Breast epithelium (tissue), 4 donors: ENCODE data around the gene MICAL3. TPM values are rescaled to one million over a fixed set of nuclear protein-coding genes. Genes with fewer than 3 reads are reported as not detected.

Experiments
- DNase-seq, 2 donors: peaks; one replicate each; pipeline ENCODE4 v3.0.0-alpha.2; 2019; ENCODE audit warnings: low spot score in 2 of 2
- H3K27ac ChIP-seq, 2 donors: fragments of 200-600 bp; sonication (generic) in 1 of 2; one replicate each; pipeline ENCODE4 v1.5.1; 2016 to 2019; ENCODE audit warnings: mild to moderate bottlenecking in 1 of 2
- H3K27me3 ChIP-seq, 2 donors: fragments of 200-600 bp; sonication (generic) in 1 of 2; one replicate each; pipeline versions ENCODE4 v1.5.1 to v1.6.0; 2017 to 2019; ENCODE audit warnings: control low read depth in 1 of 2, mild to moderate bottlenecking in 1 of 2
- H3K36me3 ChIP-seq: fragments of 200-600 bp; one replicate; pipeline ENCODE4 v1.5.1; 2019
- H3K4me1 ChIP-seq, 2 donors: fragments of 200-600 bp; sonication (generic); one replicate each; pipeline ENCODE4 v1.5.1; 2016 to 2019; ENCODE audit warnings: control low read depth in 1 of 2
- H3K4me3 ChIP-seq, 3 donors: fragments of 200-600 bp; sonication (generic); 1 replicate in 2 of 3; 2 replicates in 1 of 3; pipeline ENCODE4 v1.5.1; 2016 to 2019; ENCODE audit warnings: mild to moderate bottlenecking in 3 of 3, moderate library complexity in 2 of 3
- H3K9me3 ChIP-seq, 2 donors: fragments of 200-600 bp; sonication (generic) in 1 of 2; one replicate each; pipeline ENCODE4 v1.5.1; 2016 to 2019; ENCODE audit warnings: control low read depth in 1 of 2
- CTCF ChIP-seq, 3 donors: fragments of 450-650 bp; IDR thresholded peaks; one replicate each; pipeline ENCODE4 v1.5.1; 2016 to 2017; ENCODE audit warnings: antibody characterized with exemption in 3 of 3, mild to moderate bottlenecking in 3 of 3, moderate library complexity in 3 of 3
- POLR2A ChIP-seq: fragments of 450-650 bp; IDR thresholded peaks from one replicate; pipeline ENCODE4 v1.6.1; 2016; ENCODE audit warnings: antibody characterized with exemption, mild to moderate bottlenecking, moderate library complexity
- POLR2AphosphoS5 ChIP-seq, 3 donors: sonication (generic); formaldehyde crosslinking; IDR thresholded peaks; one replicate each; pipeline ENCODE4 v1.6.1; 2017; ENCODE audit warnings: antibody characterized with exemption in 3 of 3
- intact Hi-C: fragments of 100-400 bp; cut with DNase I; formaldehyde crosslinking; loops from one replicate; pipeline ENCODE4 v1.15.1; 2023; ENCODE audit warnings: low total_unique reads
- total RNA-seq, 3 donors: library from RNA; depleted of rRNA; stranded (reverse); fragments of >200 nt; gene quantifications; one replicate each; pipeline ENCODE4 v1.1.0, GENCODE V29; 2016

Gene MICAL3
- total RNA-seq, 3 donors from 2014 or later, result 19.5 to 42.3 (median 34.8) TPM

- intact Hi-C loops, result no loop called here
- TF ChIP-seq POLR2AphosphoS5 (IDR thresholded peaks at IDR 0.05) (no peak), CTCF (IDR thresholded peaks at IDR 0.05) (no peak), POLR2A (no peak)
- no peak overlapping the region for H3K4me3 ChIP-seq
- no peak overlapping the region for H3K27ac ChIP-seq
- no peaks in the 10 kb centered on the region for H3K9me3 ChIP-seq
- H3K27me3 ChIP-seq, result no peaks in the 10 kb centered on the region
- no peak for DNase-seq
- peaks cover 0 to 3% of the 10 kb centered on the region in 2 donors for H3K4me1 ChIP-seq
- no peaks in the 10 kb centered on the region for H3K36me3 ChIP-seq
These were observed 243.5 kb downstream of the MICAL3 start for GRCh38 chr22:17780741-17781318.

- Histone ChIP-seq H3K27me3 (no peaks in the 10 kb centered on the region), H3K36me3 (no peaks in the 10 kb centered on the region), H3K4me3 (no peak overlapping the region), H3K9me3 (no peaks in the 10 kb centered on the region), H3K4me1 (peaks cover 0 to 3% of the 10 kb centered on the region in 2 donors), H3K27ac (no peak overlapping the region)
- intact Hi-C loops, result no loop called here
- no peak for DNase-seq
- no peak for TF ChIP-seq POLR2A
- TF ChIP-seq POLR2AphosphoS5 (IDR thresholded peaks at IDR 0.05), result no peak
- TF ChIP-seq CTCF (IDR thresholded peaks at IDR 0.05), result no peak
These were observed 244.1 kb downstream of the MICAL3 start for GRCh38 chr22:17780116-17780740.

- Histone ChIP-seq H3K4me3 (no peak overlapping the region), H3K36me3 (no peaks in the 10 kb centered on the region), H3K9me3 (no peaks in the 10 kb centered on the region), H3K27me3 (no peaks in the 10 kb centered on the region), H3K4me1 (peaks cover 0 to 3% of the 10 kb centered on the region in 2 donors), H3K27ac (no peak overlapping the region)
- TF ChIP-seq CTCF (IDR thresholded peaks at IDR 0.05), result no peak
- TF ChIP-seq POLR2AphosphoS5 (IDR thresholded peaks at IDR 0.05), result no peak
- TF ChIP-seq POLR2A, result no peak
- no peak for DNase-seq
- intact Hi-C loops, result no loop called here
These were observed 244.9 kb downstream of the MICAL3 start for GRCh38 chr22:17779286-17780115.

- H3K4me3 ChIP-seq, result no peak overlapping the region
- no peak overlapping the region for H3K27ac ChIP-seq
- no peak for DNase-seq
- H3K9me3 ChIP-seq, result no peaks in the 10 kb centered on the region
- TF ChIP-seq CTCF (IDR thresholded peaks at IDR 0.05) (no peak), POLR2AphosphoS5 (IDR thresholded peaks at IDR 0.05) (no peak), POLR2A (no peak)
- H3K4me1 ChIP-seq, result peaks cover 0 to 3% of the 10 kb centered on the region in 2 donors
- H3K36me3 ChIP-seq, result no peaks in the 10 kb centered on the region
- no peaks in the 10 kb centered on the region for H3K27me3 ChIP-seq
- intact Hi-C loops, result no loop called here
These were observed 245.9 kb downstream of the MICAL3 start for GRCh38 chr22:17778412-17778976.
